HG03457 (cell line): Measurements from ENCODE around the gene CTBP2.

Experiments used
- ATAC-seq: cut with Tn5 transposase; IDR thresholded peaks from one replicate; pipeline ENCODE4 v1.9.1; 2021; ENCODE audit warnings: moderate number of reproducible peaks; ENCODE audit not compliant: unreplicated experiment

Gene CTBP2

DNA sequence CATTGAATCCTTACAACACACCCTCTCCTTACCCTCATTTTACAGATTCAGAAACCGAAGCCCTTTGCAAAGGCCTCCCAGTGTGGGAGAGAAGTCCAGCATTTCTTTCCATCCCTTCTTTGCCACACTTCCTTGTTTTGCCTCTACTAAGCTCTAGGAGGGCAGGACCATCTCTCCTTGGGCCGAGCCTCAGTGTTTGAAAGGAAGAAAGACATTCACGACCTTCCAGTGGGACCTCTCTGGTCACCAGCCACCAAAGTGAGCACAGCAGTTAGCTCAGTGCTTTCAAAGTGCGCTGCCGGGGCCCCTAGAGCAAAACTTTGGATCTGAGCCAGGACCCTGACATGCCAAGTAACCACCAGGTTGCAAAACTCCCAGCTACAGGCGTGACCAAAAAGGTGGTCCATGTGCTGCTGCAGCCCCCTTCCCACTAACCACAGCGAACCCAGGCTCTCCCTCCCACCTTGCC lies 12.4 kb downstream of the CTBP2 start:
- ATAC-seq: no peak

DNA sequence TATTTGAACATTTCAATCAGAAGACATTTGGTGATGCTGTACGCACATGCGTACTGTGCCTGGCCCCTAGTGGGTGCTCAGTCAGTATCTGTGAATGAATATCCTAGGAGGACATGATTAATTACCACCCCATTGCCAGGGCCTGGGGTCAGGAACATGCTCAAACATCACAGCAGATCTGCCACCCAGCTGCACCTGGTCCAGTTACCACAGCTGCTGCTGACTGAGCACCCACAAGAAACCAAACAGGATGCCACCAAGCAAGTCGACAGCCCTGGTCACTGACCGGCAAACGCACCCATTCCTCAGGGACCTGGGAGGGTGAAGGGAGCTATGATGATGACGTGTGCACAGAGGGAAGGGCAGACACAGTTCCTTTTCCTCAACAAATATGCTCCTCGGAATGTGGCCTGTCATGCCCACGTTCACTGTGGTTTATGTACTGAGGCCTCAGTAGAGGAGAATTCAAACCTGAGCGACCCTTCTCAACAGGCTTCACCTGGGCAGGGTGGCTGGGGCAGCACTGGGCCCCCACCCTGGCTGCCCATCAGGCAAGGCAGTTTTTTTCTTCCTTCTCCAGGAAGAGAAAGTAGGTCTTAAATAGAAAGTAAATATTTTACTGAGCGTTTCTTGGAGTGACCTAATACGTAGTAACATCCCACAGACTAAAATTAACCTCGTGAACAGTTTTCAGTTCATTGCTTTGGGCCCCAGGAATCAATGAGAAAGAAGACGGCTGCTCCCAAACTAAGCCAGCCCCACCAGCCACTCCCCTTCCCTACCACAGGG lies 13.4 kb downstream of the CTBP2 start:
- ATAC-seq: no peak

GRCh38 chr10:125145636-125146035 lies 14.7 kb downstream of the CTBP2 start:
- ATAC-seq: no peak

- no peak for ATAC-seq
Measured at GRCh38 chr10:125144693-125145623, 15.4 kb downstream of the CTBP2 start.

- ATAC-seq: no peak
Measured at GRCh38 chr10:125144206-125144605, 16.2 kb downstream of the CTBP2 start.

GRCh38 chr10:125142946-125143345 lies 17.4 kb downstream of the CTBP2 start:
- no peak for ATAC-seq

GRCh38 chr10:125141860-125142484 lies 18.4 kb downstream of the CTBP2 start:
- no peak for ATAC-seq

- ATAC-seq: no peak
Measured at GRCh38 chr10:125141150-125141859, 19.1 kb downstream of the CTBP2 start.

DNA sequence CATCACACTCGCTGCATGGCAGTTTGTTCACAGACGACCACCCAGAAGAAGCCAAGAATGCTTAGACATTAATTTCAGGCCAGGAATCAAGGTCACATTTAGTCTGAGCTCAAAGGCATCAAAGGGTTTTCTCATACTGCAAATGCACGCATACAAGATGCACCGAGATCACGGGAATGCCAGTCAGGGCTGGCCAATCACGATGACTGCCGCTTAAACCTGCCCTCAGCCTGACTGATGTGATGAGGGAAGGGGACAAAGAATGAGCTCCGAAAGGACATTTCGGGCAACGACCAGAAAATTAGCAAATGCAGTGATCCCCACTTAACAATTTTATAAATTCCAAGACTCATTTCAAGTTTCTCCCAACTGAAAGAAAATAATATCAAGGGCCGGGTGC lies 20.2 kb downstream of the CTBP2 start:
- ATAC-seq: no peak

- ATAC-seq: no peak
Measured at GRCh38 chr10:125137601-125138438, 22.5 kb downstream of the CTBP2 start.

GRCh38 chr10:125136087-125136486 lies 24.3 kb downstream of the CTBP2 start:
- ATAC-seq: no peak

GRCh38 chr10:125135771-125136035 lies 24.7 kb downstream of the CTBP2 start:
- no peak for ATAC-seq

GRCh38 chr10:125134916-125135770 lies 25.2 kb downstream of the CTBP2 start:
- ATAC-seq: no peak

DNA sequence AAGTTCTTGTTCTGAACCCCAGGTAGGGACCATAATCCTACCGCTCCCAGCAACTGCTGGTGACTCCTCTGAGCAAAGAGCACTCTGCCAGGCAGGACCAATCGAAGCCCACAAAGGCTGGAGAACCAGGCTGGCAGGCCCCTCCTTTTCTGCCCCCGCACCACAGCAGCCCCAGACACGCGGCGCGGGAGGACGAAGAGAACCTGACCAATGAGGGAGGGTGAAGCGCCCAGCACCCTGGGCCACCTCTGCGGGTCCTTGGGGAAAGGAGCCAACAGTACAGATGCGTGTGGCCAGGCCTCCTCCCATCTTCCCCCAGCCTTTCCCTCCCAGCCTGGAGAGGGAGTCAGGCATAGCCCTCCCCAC lies 25.9 kb downstream of the CTBP2 start:
- ATAC-seq: no peak

- no peak for ATAC-seq
Measured at GRCh38 chr10:125133696-125134482, 26.5 kb downstream of the CTBP2 start.

DNA sequence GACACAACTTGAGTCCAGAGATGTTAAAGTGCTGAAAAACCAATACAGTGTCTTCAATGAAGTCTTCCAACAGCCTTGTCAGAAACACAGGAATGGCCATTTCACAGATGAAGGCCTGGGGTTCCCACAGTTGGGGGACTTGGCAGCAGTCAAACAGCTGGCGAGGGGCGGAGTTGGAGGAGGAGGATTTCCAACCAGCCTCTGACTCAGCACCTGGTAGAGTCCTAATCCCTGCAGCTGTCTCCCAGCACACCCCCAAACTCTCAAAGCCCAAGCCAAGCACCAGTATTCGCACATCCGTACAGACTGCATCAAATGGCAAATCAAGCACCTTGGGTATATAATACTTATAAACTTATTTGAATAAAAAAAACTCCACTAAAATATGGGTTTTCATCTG lies 28.0 kb downstream of the CTBP2 start:
- ATAC-seq: no peak

DNA sequence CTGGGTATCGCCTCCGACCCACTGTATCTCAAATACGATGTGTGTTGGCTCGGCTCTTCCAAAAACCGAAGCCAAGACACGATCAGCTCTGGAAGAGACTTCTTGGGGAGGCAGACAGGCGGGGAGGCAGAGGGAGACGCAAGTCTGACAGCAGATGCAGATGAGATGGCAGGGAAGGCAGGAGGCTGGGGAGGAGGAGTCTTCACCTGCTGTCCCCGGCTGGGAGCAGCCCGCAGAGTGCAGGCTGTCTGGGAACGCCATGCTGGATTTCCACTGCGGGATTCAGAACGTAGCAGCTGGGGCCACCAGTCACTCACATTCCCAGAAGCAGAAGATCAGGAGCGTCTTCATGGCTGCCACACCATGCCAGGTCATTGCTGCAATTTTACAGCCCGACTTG lies 29.4 kb downstream of the CTBP2 start:
- no peak for ATAC-seq

DNA sequence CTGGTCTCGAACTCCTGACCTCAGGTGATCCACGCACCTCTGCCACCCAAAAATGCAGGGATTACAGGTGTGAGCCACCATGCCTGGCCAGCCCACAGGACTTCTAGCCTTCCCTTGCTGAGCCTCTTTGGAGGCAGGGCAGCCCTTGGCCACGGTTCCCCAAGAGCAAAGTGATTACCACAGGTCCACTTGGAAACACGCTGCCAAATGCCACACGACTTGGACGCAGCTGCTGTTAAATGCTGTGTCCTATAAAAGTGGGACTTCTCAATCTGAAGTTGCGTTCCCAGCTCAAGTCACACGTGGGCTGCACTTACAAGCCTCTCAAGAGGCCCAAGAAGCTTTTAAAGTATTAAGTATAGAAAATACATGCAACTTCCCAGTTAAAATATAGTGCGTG lies 30.1 kb downstream of the CTBP2 start:
- no peak for ATAC-seq

DNA sequence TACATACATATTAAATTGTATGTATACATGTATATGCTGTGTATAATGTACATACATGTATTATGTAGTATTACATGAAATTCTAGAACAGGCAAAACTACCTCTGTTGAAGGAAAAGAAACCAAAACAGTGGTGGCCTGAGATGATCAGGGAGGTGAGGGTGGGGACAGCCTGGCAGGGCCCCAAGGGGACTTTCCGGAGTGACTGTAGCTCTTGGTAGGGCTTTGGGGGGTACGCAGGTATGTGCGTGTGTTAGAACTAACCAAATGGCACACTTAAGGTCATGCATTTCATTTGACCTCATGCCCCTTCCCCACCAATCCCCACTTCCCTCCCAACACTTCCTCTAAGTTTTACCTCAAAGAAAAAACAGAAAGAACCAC lies 31.3 kb downstream of the CTBP2 start:
- no peak for ATAC-seq
